Thyroid gland (tissue), 4 donors: ENCODE data around the gene DUOX1.

ENCODE experiments used
- POLR2A ChIP-seq, 2 donors: fragments of 450-650 bp; IDR thresholded peaks; one replicate each; pipeline ENCODE4 v1.6.1; 2017; ENCODE audit warnings: antibody characterized with exemption in 2 of 2, mild to moderate bottlenecking in 2 of 2, moderate library complexity in 1 of 2
- TF ChIP-seq, protein P1 (sequence below), 6 experiments: fragments of 200-600 bp in 3 of 6; fragments of 450-650 bp in 3 of 6; sonication (generic) in 3 of 6; IDR thresholded peaks; one replicate each; pipeline ENCODE4 v1.5.1; 2016 to 2019; ENCODE audit warnings: antibody characterized with exemption in 6 of 6, mild to moderate bottlenecking in 2 of 6, inconsistent platforms in 1 of 6, moderate library complexity in 1 of 6

DNA sequence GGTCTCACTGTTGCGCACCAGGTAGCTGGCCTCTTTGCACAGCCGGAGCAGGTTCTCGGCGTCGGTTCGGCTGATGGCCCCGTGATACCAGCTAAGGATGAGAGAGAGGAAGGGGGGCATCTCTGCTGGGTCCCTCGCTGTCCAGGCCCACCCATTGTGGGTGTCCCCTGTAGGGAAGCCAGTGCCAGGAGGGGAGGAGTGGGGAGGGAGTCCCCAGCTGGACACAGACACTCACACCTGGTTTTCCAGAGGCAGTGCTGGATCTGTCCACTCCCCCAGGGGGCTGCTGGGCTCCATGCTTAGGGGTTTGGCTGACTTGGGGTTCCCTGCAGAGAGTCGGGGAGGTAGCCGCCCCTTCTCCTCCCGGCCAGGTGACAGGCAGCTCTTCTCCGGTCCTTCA, 42.1 kb downstream of the DUOX1 start:
- TF ChIP-seq, protein P1, sequence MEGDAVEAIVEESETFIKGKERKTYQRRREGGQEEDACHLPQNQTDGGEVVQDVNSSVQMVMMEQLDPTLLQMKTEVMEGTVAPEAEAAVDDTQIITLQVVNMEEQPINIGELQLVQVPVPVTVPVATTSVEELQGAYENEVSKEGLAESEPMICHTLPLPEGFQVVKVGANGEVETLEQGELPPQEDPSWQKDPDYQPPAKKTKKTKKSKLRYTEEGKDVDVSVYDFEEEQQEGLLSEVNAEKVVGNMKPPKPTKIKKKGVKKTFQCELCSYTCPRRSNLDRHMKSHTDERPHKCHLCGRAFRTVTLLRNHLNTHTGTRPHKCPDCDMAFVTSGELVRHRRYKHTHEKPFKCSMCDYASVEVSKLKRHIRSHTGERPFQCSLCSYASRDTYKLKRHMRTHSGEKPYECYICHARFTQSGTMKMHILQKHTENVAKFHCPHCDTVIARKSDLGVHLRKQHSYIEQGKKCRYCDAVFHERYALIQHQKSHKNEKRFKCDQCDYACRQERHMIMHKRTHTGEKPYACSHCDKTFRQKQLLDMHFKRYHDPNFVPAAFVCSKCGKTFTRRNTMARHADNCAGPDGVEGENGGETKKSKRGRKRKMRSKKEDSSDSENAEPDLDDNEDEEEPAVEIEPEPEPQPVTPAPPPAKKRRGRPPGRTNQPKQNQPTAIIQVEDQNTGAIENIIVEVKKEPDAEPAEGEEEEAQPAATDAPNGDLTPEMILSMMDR (IDR thresholded peaks at IDR 0.05) = no peak
- no peak for TF ChIP-seq POLR2A (IDR thresholded peaks at IDR 0.05)
